Suprapubic skin (tissue), 4 donors: Measurements from ENCODE around the gene ROS1.

Experiments
- CTCF ChIP-seq, 2 donors: fragments of 200-600 bp in 1 of 2; fragments of 450-650 bp in 1 of 2; sonication (generic) in 1 of 2; IDR thresholded peaks; one replicate each; pipeline ENCODE4 v1.5.1; 2016 to 2019; ENCODE audit warnings: antibody characterized with exemption in 2 of 2, mild to moderate bottlenecking in 1 of 2, moderate library complexity in 1 of 2
- EP300 ChIP-seq: sonication (generic); formaldehyde crosslinking; IDR thresholded peaks from one replicate; pipeline ENCODE4 v1.6.1; 2017; ENCODE audit warnings: antibody characterized with exemption
- POLR2A ChIP-seq, 2 donors: fragments of 450-650 bp; IDR thresholded peaks; one replicate each; pipeline ENCODE4 v1.6.1; 2017; ENCODE audit warnings: antibody characterized with exemption in 2 of 2, mild to moderate bottlenecking in 2 of 2, moderate library complexity in 2 of 2
- POLR2AphosphoS5 ChIP-seq, 3 donors: sonication (generic); formaldehyde crosslinking; IDR thresholded peaks; one replicate each; pipeline ENCODE4 v1.6.1; 2017; ENCODE audit warnings: antibody characterized with exemption in 3 of 3

- TF ChIP-seq CTCF (IDR thresholded peaks at IDR 0.05): no peak
- TF ChIP-seq EP300: no peak
- no peak for TF ChIP-seq POLR2AphosphoS5 (IDR thresholded peaks at IDR 0.05)
- TF ChIP-seq POLR2A (IDR thresholded peaks at IDR 0.05): no peak
Observed at GRCh38 chr6:117393045-117393444, 32.7 kb downstream of the ROS1 start.
